Stimulated activated CD4-positive, alpha-beta T cell treated with anti-CD3 and anti-CD28 coated beads, Interleukin-15, amount 100 ng/mL, for 1 hour (primary cell): ENCODE measurements around the gene NFIC.
"Not testable (repeated sequence)": the region's sequence is repeated elsewhere in the genome, so short reads cannot be mapped to it uniquely, and the experiment has no call there.

Source experiments
- DNase-seq, 2 donors: peaks; one replicate each; pipeline ENCODE4 v3.0.0-alpha.2; 2020; ENCODE audit warnings: low read depth in 1 of 2, low spot score in 1 of 2

NFIC gene

DNA sequence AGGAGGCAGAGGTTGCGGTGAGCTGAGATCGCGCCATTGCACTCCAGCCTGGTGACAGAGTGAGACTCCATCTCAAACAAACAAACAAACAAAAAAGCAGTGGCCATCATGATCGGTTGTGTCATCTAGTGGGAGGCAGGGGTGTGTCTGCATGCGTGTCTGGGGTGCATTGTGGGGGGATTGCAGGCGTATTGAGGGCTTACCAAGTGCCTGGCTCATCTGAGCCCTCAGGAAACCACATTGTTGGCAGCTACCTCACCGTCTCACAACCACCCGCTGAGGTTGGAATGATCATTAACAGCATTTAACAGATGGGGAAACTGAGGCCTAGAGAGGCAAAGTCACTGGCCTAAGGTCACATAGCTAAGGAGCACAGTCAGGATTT is 30.5 kb downstream of the NFIC start:
- DNase-seq, result no peak

DNA sequence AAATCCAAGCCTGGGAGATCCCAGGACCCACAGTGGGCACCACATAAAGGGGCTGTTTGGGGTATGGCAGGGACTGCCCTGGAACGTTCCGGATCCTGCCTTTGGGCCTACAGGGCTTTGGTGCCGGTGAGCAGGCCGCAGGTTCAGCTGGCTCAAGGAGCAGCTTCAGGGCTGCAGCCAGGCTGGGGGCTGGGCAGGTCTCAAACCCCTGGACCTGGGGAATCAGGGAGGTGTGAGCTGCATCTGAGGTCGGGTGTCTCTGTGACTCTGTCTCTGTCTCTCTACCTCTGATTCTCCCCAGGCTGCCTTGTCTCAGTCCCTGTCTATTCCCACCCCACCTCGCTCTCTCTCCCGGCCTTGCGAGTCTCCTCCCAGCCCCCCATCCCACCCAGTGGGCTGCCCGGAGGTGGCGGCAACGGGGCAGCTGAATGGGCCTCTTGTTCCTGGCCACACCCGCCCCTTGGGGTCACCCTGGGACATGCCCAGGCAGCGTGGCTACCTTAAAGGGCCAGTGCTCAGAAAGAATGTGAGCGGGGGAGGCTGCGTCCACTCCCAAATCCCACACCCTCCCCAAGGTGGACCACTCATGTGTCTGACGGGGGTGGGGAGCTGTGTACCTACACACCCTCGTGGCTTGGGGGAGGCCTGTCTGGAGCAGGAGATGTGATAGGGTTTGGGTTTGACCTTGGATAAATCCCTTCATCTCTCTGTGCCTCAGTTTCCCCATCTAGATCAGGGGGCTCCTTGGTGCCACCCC is 31.1 kb downstream of the NFIC start:
- no peak for DNase-seq

DNA sequence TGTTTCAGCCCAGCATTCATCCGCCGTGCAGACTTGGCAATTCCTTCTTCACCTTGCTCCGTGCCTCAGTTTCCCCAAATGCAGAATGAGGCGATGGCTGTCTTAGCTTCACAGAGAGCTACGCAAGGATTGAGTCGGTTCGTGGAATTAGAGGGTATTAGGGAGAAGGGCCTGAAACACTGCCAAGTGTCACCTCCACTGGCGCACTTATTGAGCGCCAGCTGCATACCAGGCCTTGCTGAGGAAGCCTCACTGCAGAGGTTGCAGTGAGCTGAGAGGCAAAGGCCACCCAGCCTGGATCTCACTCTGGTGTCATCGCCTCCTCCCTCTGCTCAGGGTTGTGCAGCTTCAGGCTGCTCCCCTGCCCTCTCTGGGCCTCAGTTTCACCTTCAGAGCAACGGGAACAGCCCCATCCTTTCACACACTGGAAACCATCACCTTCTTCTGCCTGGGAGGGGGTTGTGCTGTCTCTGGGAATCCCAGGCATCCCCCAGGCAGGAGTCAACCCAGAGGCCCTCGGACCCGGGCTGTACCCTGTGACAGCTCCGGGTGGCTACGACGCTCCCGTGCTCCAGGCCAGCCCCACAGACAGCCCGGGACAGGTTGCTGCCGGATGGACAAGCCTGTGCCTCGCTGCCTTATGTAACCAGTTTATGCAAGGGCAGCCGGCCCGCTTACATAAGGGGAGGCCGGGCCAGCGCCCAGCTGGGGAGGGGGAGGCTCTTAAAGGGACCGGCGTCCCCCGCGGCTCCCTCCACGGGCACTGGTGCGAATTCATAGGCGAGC is 31.9 kb downstream of the NFIC start:
- no peak for DNase-seq

DNA sequence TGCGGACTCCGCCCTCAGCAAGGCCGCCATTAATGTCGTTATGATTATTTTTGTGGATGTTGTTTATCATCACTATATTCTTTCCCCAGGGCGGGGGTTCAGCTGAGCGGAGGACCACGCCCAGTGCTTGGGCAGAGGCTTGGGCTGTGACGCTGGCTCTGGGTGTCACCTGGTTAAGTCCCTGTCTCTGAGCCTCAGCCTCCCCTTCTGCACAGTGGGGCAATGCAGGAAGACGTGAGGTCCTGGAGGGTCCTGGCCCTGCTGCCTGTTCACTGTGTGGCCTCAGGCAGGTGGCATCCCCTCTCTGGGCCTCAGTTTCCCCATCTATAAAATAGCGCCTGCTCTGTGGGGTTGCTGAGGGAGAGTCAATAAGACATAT is 32.5 kb downstream of the NFIC start:
- DNase-seq, result no peak

DNA sequence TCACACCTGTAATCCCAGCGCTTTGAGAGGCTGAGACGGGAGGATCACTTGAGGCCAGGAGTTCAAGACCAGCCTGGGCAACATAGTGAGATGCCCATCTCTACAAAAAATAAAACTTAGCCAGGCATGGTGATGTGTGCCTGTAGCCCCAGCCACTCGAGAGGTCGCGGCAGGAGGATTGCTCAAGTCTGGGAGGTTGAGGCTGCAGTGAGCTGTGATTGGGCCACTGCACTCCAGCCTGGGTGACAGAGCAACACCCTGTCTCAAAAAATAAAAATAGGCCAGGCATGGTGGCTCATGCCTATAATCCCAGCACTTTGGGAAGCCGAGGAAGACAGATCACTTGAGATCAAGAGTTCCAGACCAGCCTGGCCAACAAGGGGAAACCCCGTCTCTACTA is 32.9 kb downstream of the NFIC start:
- not testable (repeated sequence) for DNase-seq

DNA sequence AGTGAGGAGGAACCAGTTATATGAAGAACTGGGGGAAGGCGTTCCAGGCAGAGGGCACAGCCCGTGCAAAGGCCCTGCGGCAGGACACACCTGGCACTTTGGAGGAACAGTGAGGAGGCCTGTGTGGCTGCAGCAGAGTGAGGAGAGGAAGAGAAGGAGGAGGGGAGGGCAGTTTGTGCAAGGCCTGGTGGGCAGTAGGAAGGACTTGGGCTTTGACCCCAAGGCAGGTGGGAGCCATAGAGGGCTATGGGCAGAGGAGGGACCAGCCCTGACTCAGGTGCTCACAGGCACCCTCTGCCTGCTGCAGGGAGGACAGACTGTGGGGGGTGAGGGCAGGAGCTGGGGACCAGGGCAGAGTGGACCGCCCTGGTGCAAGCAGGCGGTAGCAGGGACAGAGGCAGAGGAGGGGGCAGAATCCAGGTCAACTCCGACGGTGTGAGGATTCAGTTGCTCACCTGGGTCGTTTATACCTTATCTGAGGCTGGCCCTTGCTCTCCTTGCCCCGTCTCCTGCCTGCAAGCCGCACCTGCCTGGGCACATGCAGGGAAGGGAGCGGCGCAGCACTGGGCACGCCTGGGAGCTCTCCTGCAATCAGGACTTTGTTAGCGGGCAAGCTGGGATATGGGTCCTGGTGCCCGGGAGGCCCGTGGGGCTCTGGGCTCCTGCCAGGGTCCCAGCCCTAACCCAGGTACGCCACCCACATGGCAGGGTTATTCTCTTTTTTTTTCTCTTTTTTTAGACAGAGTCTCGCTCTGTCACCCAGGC is 34.8 kb downstream of the NFIC start:
- no peak for DNase-seq

DNA sequence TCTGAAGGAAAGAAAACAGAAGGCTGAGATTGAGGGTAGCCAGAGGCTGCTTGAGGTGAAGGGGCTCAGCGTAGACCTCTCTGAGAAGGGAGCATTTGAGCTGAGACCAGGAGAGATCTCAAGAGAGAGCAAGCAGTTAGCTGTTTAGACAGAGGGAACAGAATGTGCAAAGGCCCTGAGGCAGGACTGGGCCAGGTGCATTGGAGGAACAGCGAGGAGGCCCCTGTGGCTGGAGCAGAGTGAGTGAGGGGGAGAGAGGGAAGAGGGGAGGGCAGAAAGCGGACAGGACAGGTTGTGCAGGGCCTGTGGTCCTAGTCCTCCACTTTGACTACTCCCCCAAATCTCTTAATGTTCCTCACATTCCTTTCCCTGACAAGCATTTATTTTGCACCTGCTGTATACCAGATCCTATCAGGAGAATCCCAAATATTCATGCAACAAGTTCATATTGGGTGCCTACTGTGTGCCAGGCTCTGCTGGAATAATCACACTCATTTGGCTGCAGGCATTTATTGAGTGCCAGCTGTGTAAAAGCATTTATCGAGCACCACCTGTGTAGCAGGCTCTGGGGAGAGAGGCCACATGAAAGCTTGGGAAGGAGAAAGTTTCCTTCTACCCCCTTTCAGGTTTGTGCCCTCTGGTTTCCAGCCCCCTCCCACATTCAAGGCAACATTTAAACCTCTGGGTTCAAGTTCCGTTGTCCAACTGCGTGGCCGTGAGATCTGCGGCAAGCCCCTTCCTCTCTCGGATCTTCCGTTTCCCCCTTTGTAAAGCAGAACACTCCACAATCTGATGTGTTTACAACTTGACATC is 36.5 kb downstream of the NFIC start:
- DNase-seq, result no peak

DNA sequence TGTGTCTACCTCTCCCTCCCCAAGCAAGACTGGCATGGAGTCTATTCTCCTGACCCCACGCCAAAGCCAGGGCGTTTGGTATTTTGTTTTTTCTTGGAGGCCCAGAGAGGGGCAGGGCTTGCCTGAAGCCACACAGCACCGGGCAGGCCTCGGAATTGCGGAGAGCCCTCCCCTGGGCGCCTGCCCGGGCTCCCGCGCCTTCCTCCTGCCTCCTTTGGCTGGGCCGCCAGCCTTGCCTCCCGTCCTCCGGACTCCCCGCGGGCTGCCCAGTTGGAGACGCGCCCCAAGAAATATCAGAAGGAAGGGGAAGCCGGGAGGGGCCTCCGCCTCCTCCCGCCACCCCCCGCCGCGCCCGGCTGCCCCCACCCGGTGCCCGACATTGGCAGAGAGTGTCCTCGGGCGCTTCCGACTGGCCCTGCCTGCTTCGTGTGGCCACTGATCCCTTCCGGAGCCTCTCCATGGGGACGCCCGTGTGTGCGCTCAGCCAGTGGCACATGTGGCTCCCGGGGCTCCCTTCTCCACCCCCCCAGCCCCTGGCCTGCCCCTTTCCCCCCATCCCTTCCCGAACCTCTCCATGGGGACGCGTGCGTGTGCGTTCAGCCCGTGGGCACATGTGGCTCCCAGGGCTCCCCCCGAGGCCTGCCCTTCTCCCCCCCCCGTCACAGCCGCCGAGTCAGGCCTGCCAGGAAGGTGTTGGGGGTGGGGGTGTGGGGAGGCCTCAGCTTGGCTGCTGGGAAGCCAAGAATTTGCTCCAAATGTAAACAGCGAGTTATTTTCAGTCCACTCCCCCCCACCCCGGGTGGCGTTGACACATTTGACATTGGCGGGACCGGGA is 37.3 kb downstream of the NFIC start:
- no peak for DNase-seq

DNA sequence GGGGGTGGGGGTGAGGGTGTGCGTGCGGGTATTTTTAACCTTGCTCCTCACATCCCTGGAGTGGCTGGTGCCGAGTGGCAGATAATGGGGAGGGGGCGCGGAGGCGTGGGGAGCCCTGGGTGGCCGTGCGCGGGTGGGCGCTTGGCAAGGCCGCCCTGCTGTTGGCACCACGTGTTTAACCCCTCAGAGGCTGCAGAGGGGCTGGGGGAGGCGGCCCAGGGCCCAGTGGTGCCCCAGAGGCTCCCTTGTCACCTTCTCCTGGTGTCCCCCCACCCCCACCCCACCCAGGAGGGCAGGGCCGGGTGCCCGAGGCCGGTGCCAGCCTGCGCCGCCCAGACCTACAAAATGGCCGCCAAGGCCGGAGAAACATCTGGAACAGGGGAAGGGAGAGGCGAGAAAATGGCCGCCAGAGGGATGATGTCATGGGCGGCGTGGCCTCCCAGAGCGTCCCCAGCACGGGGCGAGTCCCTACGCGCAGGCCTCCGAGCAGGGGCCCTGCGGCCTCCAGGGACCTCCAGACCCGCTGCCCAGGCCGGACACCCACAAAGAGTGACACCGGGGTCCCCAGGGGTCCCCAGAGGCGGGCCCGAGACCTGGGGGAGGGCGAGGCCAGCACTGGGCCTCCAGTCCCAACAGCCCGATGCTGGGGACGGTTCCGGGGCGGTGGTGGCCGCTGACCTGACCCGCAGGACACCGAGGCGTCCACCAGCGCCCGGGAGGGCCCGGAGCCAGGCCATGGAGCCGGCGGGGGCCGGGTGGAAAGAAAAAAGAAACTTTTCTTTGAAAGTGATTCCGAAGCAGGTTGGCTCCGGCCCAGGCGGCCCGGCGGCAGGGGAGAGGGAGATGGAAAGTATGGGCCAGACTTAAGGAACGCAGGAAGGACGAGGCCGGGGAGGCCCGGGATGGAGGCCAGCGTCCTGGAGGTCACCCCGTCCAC is 38.2 kb downstream of the NFIC start:
- no peak for DNase-seq

DNA sequence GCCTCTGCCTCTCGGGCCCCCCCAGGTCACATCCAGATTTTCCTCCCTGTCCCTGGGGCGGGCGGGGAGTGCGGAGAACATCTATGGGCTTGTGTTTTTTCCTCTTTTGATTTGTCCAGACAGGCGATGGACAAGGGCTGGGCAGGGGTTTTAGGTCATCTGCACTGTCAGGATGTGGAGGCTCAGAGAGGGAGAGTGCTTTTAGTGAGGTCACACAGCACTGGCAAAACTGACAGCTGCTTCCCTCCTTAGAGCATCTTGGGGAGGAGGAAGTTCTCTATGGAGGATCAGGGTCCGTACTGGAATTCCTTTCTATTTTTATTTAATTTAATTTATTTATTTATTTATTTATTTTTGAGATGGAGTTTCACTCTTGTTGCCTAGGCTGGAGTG is 38.9 kb downstream of the NFIC start:
- no peak for DNase-seq

DNA sequence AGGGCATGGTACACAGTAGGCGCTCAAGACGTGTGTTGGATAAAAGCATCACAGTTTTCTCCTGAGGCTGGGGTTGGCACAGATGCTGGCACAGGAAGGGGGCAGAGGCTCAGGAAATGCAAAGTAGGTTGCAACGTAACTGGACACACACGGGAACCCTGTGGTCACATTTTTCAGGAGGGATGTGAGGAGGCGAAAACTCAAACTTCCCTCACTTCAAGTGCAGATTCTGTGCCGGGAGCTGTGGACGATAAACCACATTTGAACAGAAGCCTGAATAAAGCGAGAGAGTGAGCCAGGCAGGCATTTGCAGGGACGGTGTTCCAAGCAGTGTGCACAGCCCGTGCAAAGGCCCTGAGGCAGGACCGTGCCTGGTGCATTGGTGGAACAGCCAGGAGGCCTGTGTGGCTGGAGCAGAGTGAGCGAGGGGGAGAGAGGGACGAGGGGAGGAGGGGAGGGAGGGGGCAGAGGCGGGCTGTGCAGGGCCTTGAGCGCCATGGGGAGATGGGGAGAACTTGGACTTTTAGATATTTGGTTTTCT is 40.3 kb downstream of the NFIC start:
- DNase-seq, result no peak

DNA sequence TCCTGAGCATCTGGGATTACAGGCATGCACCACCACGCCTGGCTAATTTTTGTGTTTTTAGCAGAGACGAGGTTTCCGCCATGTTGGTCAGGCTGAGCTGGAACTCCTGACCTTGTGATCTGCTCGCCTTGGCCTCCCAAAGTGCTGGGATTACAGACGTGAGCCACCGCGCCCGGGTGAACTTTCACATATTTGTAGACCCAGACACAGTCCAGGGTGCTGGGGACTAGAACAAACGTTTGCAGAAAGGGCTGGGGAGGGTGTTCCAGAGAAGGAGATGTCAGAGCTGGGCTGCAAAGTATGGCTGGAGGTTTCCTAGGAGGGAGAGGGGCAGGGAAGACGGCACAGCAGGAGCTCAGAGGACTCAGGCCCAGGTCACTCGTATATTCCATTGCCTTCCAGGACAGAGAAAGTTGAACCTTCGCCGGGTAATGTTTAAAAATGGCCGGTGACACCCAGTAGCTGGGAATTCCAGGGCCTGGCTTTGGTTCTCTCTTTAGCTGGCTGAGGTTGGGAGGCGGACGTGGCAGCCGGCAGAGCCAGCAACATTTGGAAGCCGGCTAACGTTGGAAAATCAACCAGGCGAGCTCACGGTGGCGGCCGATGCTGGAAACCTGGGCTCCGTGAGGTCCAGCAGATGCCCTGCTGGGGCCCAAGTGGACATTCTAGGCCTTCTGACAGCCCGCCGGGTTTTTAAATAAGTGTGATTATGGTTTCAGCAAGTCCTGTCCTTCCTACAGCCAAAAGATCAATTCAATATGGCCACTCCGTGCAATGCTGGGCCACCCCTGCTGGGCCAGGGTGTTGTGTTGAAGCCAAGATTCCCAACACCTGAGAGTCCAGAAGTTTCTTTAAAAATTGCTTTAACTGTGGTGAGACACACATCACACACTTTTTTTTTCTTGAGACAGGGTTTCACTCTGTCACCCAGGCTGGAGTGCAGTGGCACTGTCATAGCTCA is 41.5 kb downstream of the NFIC start:
- DNase-seq, result no peak

DNA sequence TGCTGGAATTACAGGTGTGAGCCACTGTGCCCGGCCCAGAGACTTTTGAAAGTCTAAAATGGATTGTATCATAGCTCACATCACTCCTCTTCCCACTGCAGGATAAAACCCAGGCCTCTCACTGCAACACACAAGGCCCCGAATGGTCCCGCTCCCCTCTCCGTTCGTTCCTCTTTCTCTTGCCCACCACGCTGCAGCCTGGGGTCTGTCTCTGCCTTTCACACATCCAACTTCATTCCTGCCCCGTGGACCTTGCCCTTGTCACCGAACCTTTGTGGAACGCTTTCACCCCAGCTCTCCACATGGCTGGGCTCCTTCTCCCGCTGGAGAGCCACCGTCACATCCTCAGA is 42.6 kb downstream of the NFIC start:
- no peak for DNase-seq

DNA sequence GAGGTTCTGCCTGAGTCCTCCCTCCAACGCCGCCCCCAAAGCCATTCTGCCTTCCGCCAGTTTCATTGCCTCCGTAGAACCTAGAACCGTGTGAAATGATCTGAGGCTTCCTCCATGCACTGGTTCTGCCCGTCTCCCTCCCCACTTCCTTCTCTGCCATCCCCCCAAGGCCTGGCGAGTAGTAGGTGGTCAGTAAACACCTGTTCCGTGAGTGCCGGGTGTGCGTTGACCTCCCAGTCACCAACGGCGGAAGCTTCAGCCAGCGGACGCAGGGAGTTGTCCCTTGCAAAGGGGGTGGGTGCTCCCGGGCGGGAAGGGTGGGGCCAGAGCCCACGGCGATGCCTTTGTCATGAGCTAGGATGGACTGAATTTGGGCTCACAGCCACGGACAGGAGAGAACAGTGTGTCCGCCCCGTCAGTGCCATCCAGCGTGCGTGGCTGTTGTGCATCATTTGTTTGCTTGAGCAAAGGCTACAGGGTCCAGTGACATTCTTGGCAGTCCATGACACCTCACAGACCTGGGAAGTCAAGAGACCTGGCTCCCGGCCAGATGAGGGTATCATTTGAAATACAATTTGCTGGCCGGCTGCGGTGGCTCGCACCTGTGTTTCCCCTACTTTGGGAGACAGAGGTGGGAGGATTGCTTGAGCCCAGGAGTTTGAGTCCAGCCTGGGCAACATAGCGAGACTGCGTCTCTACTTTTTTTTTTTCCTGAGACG is 43.1 kb downstream of the NFIC start:
- DNase-seq, result no peak

DNA sequence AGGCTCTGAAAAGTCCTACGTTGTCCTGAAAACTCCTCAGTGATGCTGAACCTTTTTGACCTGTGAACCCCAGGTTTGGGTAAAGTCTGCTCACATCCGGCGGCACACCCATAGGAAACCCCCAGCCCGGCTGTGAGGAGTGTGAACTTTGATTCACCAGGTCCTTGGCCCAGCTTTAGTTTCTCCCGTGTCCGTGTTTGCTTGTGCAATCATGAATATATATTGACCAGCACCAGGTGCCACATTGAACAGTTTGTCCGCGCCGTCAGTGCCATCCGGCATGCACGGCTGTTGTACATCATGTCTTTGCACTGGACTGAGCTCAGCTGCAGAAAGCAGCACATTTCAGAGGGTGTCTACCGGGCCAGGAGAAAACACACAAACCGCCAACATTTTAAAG is 45.3 kb downstream of the NFIC start:
- DNase-seq, result no peak

DNA sequence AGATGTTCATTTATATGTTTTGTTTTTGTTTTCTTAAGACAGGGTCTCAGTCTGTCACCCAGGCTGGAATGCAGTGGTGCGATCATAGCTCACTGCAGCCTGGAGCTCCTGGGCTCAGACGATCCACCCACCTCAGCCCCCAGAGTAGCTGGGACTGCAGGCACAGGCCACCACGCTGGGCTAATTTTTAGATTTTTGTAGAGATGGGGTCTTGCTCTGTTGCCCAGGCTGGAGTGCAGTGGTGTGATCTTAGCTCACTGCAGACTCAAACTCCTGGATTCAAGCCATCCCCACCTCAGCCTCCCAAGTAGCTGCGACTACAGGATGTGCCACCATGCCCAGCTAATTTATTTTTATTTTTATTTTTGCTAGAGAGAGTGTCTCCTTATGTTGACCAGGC is 45.7 kb downstream of the NFIC start:
- no peak for DNase-seq

DNA sequence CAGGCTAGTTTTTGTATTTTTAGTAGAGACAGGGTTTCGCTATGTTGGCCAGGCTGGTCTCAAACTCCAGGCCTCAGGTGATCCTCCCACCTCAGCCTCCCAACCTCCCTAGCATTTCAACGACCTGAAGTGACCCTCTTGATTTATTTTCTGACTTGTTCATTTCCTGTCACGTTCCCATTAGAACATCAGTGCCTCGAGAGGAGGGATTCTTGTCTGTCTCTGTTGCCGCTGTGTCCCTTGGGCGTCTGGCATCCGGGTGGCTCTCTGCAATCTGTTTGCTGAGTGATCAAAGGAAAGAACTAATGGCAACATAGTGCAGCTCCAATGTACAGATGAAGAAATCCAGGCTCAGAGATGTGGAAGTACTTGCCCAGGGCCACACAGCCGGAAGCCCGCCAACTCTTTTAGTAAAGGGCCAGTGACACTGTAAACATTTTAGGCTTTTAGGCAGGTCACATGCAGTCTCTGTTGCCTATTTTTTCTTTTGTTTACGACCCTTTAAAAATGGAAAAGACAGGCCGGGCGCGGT is 47.5 kb downstream of the NFIC start:
- DNase-seq, result no peak
